C4-2B (cell line): ENCODE measurements around the gene AK3.

Experiments
- H3K27ac ChIP-seq: fragments of 450-650 bp; 2 replicates; pipeline ENCODE4 v1.5.1; 2017
- ZFX ChIP-seq: fragments of 450-650 bp; IDR thresholded peaks from 2 replicates; pipeline ENCODE4 v1.6.1; 2017
- TF ChIP-seq, protein P1 (sequence below): fragments of 450-650 bp; conservative IDR thresholded peaks from 2 replicates; pipeline ENCODE4 v1.5.1; 2017; ENCODE audit warnings: mild to moderate bottlenecking

Gene AK3

DNA sequence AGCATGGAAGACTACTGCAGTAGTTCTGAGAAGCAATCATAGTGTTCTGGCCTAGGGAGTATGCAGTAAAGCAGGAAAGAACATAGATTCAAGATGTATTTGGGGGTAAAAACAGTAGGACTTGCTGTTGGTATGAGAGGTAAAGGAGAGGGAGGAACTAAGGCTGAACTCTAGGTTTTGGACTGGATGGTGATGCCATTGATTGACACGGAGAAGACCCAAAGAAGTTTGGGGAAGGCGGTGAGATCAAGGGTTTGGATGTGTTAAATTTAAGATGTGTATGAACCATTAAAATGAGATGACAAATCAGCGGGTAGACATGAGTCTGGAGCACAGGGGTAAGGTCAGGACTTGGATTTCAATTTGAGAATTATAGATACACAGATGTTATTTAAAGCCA, 63.6 kb downstream of the AK3 start:
- no peak for TF ChIP-seq ZFX
- TF ChIP-seq, protein P1, sequence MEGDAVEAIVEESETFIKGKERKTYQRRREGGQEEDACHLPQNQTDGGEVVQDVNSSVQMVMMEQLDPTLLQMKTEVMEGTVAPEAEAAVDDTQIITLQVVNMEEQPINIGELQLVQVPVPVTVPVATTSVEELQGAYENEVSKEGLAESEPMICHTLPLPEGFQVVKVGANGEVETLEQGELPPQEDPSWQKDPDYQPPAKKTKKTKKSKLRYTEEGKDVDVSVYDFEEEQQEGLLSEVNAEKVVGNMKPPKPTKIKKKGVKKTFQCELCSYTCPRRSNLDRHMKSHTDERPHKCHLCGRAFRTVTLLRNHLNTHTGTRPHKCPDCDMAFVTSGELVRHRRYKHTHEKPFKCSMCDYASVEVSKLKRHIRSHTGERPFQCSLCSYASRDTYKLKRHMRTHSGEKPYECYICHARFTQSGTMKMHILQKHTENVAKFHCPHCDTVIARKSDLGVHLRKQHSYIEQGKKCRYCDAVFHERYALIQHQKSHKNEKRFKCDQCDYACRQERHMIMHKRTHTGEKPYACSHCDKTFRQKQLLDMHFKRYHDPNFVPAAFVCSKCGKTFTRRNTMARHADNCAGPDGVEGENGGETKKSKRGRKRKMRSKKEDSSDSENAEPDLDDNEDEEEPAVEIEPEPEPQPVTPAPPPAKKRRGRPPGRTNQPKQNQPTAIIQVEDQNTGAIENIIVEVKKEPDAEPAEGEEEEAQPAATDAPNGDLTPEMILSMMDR = no peak
- H3K27ac ChIP-seq = no peak overlapping the region

DNA sequence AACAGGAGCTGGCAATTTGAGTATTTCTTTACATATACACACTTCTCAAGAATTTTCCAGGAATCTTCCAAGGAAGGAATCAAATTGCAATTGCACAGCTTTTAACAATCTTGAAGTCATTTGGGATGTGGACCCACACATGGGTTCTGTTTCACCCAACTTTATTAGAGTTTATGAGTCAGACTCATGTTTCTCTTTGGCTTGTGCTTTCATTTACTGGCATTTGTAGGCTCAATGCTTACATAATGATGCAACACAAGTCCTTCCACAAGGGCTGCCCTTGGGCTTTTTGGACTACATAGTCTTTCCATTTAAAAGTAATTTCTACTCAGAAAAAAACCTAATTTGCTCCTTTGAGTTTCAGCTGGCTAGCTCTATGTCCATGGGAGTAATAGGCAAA, 66.2 kb downstream of the AK3 start:
- no peak overlapping the region for H3K27ac ChIP-seq
- TF ChIP-seq, protein P1 = no peak
- TF ChIP-seq ZFX = no peak

DNA sequence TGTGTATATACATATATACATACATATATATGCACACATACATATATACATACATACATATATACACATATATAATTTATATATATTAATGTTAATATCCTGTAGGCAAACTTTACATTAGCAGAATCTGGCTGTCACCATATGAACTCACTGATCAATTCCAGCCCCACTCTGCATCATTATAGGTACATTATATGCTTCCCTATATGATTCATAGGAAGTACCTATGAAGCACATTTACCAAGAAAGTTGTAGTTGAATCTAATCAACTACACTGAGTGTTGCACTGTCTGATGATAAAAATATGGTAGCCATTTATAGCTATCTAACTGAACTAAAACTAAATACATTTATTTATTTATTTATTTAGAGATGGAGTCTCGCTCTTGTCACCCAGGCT, 69.3 kb downstream of the AK3 start:
- no peak overlapping the region for H3K27ac ChIP-seq
- TF ChIP-seq, protein P1 = no peak
- no peak for TF ChIP-seq ZFX

DNA sequence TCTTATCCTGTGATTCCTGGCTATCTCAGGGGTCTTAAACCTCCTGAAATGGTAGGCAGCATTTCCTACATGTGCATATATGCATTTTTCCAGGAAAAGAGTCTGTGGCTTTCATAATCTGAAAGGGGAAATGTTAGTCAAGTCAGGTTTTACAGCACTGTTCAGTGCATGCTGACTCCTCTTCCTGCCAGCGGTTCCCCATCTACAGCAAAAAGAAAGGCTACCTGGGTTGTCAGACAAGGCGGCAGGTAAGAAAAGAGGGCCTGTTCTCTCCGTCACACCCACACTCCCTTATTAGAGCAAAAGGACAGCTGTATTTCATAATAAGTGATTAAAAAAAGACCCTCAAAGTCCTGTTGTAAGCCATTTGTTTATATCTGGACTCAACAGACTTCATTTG, 70.4 kb downstream of the AK3 start:
- no peak overlapping the region for H3K27ac ChIP-seq

DNA sequence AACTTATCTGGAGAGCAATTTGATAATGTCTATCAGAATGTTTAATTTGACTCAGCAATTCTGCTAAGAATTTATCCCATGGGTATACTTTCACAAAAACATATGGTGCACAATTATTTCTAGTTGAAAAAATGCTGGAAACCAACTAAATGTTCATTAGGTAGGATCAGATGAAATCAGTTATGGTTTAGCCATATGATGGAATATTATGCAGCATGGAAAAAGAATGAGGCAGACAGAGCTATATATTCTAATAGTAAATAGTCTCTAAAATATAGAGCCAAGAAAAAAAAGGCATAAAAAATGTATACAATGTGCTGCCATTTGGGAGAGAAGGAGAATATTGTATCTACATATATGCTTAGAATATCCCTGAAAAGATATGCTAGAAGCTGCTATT, 71.1 kb downstream of the AK3 start:
- no peak overlapping the region for H3K27ac ChIP-seq
- TF ChIP-seq ZFX = no peak
- TF ChIP-seq, protein P1 = no peak

More for the DNA sequence above, 70.4 kb downstream of the AK3 start:
- TF ChIP-seq ZFX = no peak
- TF ChIP-seq, protein P1 = no peak

DNA sequence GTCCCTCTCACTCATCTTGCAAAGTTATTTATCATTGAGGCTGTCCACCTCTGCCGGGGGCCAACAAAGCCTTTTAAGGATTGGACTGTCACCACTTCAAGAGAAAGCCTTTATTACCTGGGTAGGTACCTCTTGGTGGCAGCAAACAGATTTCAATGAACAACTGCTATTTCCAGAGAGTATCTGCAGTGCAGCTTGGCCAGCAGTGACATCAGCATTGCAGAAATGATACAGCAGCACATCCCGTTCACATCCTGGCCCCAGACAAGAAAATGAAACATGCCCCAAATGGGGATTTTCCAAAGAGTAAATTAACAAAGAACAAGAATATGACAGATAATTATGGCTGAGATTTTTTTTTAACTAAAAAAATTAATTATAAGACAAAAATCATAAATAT, 72.4 kb downstream of the AK3 start:
- H3K27ac ChIP-seq = no peak overlapping the region
- TF ChIP-seq ZFX = no peak
- TF ChIP-seq, protein P1 = no peak

DNA sequence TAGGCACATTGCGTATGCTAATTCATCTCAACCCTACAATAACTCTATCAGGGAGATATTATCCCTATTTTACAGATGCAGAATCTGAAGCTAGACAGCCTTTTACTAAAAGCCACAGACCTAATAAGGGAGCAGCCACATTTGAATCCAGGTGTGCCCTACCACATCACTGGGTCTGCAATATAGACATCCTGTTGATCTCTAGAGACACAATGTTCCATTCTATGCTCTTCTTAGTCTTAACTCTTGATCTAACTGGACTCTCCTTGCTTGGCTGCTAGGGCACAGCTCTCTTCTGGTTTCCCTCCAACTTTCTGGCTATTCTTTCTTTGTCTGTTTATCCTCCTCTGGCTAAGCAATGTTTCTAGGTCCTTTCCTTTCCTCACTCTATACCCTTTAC, 73.3 kb downstream of the AK3 start:
- TF ChIP-seq ZFX = no peak
- TF ChIP-seq, protein P1 = no peak
- H3K27ac ChIP-seq = no peak overlapping the region
